Esophagus muscularis mucosa (tissue), 4 donors: Measurements from ENCODE around the gene CLCF1. TPM values are rescaled to one million over a fixed set of nuclear protein-coding genes. Genes with fewer than 3 reads are reported as not detected.

Experiments
- DNase-seq: peaks from one replicate; pipeline ENCODE4 v3.0.0-alpha.2; 2017; ENCODE audit errors: extremely low spot score
- H3K27ac ChIP-seq, 4 donors: fragments of 200-600 bp; sonication (generic); replicated peaks in 1 of 4; 1 replicate in 3 of 4; 2 replicates in 1 of 4; pipeline ENCODE4 v1.5.1; 2016 to 2019; ENCODE audit warnings: mild to moderate bottlenecking in 1 of 4
- H3K27me3 ChIP-seq, 4 donors: fragments of 200-600 bp; sonication (generic); one replicate each; pipeline versions ENCODE4 v1.5.1 to v1.6.0; 2016 to 2019
- H3K36me3 ChIP-seq, 4 donors: fragments of 200-600 bp; sonication (generic); one replicate each; pipeline ENCODE4 v1.5.1; 2016 to 2019
- H3K4me1 ChIP-seq, 4 donors: fragments of 200-600 bp; sonication (generic); one replicate each; pipeline ENCODE4 v1.5.1; 2016 to 2019
- H3K4me3 ChIP-seq, 4 donors: fragments of 200-600 bp; sonication (generic); 1 replicate in 2 of 4; 2 replicates in 2 of 4; pipeline ENCODE4 v1.5.1; 2016 to 2019; ENCODE audit warnings: mild to moderate bottlenecking in 4 of 4, moderate library complexity in 1 of 4
- H3K9me3 ChIP-seq, 4 donors: fragments of 200-600 bp; sonication (generic); 1 replicate in 3 of 4; 2 replicates in 1 of 4; pipeline ENCODE4 v1.5.1; 2016 to 2019
- CTCF ChIP-seq, 3 experiments: fragments of 200-600 bp in 2 of 3; fragments of 450-650 bp in 1 of 3; sonication (generic) in 2 of 3; IDR thresholded peaks; one replicate each; pipeline ENCODE4 v1.5.1; 2017 to 2019; ENCODE audit warnings: antibody characterized with exemption in 3 of 3, mild to moderate bottlenecking in 2 of 3, moderate library complexity in 1 of 3
- EP300 ChIP-seq: sonication (generic); formaldehyde crosslinking; IDR thresholded peaks from one replicate; pipeline ENCODE4 v1.6.1; 2017; ENCODE audit warnings: antibody characterized with exemption
- POLR2A ChIP-seq: fragments of 450-650 bp; IDR thresholded peaks from one replicate; pipeline ENCODE4 v1.6.1; 2017; ENCODE audit warnings: antibody characterized with exemption, moderate library complexity, mild to moderate bottlenecking, low read depth
- POLR2AphosphoS5 ChIP-seq, 2 donors: sonication (generic); formaldehyde crosslinking; IDR thresholded peaks; one replicate each; pipeline ENCODE4 v1.6.1; 2017; ENCODE audit warnings: antibody characterized with exemption in 2 of 2
- WGBS: methylation state at CpG from one replicate; pipeline ENCODE4 v1.1.5; 2018; 5-methylcytosine and 5-hydroxymethylcytosine counted together
- intact Hi-C: fragments of 100-400 bp; cut with DNase I; formaldehyde crosslinking; loops from one replicate; pipeline ENCODE4 v1.15.1; 2023
- total RNA-seq, 4 donors: library from RNA; depleted of rRNA; stranded (reverse); fragments of >200 nt; gene quantifications; one replicate each; pipeline versions ENCODE4 v1.1.0 to v1.2.1, GENCODE V29; 2016

CLCF1 gene
- total RNA-seq, 4 donors from 2014 or later, result 8.3 to 28.3 (median 11.8) TPM

GRCh38 chr11:67375320-67376055 is 2.1 kb upstream of the CLCF1 start:
- DNase-seq, result no peak
- Histone ChIP-seq H3K36me3 (no peaks in the 10 kb centered on the region), H3K4me1 (peaks cover 37 to 57% (median 46%) of the 10 kb centered on the region in 4 donors), H3K27me3 (no peaks in the 10 kb centered on the region), H3K27ac (peak overlapping the region; percentile 98 to 99 (median 99)), H3K4me3 (no peak overlapping the region), H3K9me3 (no peaks in the 10 kb centered on the region)
- no peak for TF ChIP-seq EP300
- 48% methylated on average over 14 of the region's 15 CpGs for WGBS
- intact Hi-C loops, result no loop called here

GRCh38 chr11:67374571-67375281 is 1.3 kb upstream of the CLCF1 start:
- H3K27ac ChIP-seq, result peak overlapping the region; percentile 98 to 99 (median 99)
- H3K36me3 ChIP-seq, result no peaks in the 10 kb centered on the region
- no peak for DNase-seq
- H3K27me3 ChIP-seq, result no peaks in the 10 kb centered on the region
- intact Hi-C loops, result no loop called here
- peak overlapping the region; percentile 68 to 94 (median 90) for H3K4me3 ChIP-seq
- no peaks in the 10 kb centered on the region for H3K9me3 ChIP-seq
- TF ChIP-seq EP300 (no peak), POLR2AphosphoS5 (IDR thresholded peaks at IDR 0.05) (no peak)
- H3K4me1 ChIP-seq, result peaks cover 37 to 63% (median 54%) of the 10 kb centered on the region in 4 donors
- WGBS, result 48% methylated on average over 7 of the region's 9 CpGs

GRCh38 chr11:67373648-67374570 is 511 bp upstream of the CLCF1 start:
- Histone ChIP-seq H3K9me3 (no peaks in the 10 kb centered on the region), H3K4me3 (peak overlapping the region; percentile 68 to 94 (median 90)), H3K27me3 (no peaks in the 10 kb centered on the region), H3K36me3 (no peaks in the 10 kb centered on the region), H3K27ac (peak overlapping the region; percentile 98 to 99 (median 99)), H3K4me1 (peaks cover 37 to 65% (median 62%) of the 10 kb centered on the region in 4 donors)
- WGBS, result 4% methylated on average over 21 of the region's 40 CpGs
- TF ChIP-seq EP300 (no peak), POLR2A (no peak), POLR2AphosphoS5 (IDR thresholded peaks at IDR 0.05) (peak; percentile 77 to 94), CTCF (IDR thresholded peaks at IDR 0.05) (peak; percentile 60 to 79 (median 67))
- DNase-seq, result no peak
- intact Hi-C loops, result no loop called here

- Histone ChIP-seq H3K27ac (peak overlapping the region; percentile 98 to 99 (median 99)), H3K27me3 (no peaks in the 10 kb centered on the region), H3K4me3 (peak overlapping the region; percentile 68 to 94 (median 90)), H3K9me3 (no peaks in the 10 kb centered on the region), H3K36me3 (no peaks in the 10 kb centered on the region), H3K4me1 (peaks cover 46 to 78% (median 74%) of the 10 kb centered on the region in 4 donors)
- no peak for TF ChIP-seq CTCF (IDR thresholded peaks at IDR 0.05)
- no peak for TF ChIP-seq EP300
- no peak for TF ChIP-seq POLR2A
- TF ChIP-seq POLR2AphosphoS5 (IDR thresholded peaks at IDR 0.05), result no peak
- no CpG with 5 or more reads among the region's 78 CpGs for WGBS
- DNase-seq, result no peak
- intact Hi-C loops, result no loop called here
Observed at GRCh38 chr11:67372321-67372992, 941 bp downstream of the CLCF1 start.

- no peak for DNase-seq
- H3K27me3 ChIP-seq, result no peaks in the 10 kb centered on the region
- H3K9me3 ChIP-seq, result no peaks in the 10 kb centered on the region
- TF ChIP-seq EP300 (no peak), CTCF (IDR thresholded peaks at IDR 0.05) (no peak), POLR2A (no peak), POLR2AphosphoS5 (IDR thresholded peaks at IDR 0.05) (no peak)
- peaks cover 51 to 83% (median 80%) of the 10 kb centered on the region in 4 donors for H3K4me1 ChIP-seq
- H3K4me3 ChIP-seq, result peak overlapping the region; percentile 68 to 94 (median 90)
- intact Hi-C loops, result no loop called here
- 26% methylated on average over 13 of the region's 16 CpGs for WGBS
- no peaks in the 10 kb centered on the region for H3K36me3 ChIP-seq
- peak overlapping the region; percentile 98 to 99 (median 99) for H3K27ac ChIP-seq
Observed at GRCh38 chr11:67371911-67372320, 1.5 kb downstream of the CLCF1 start.
